HCT116 (cell line): Measurements from ENCODE around the gene METTL3. TPM values are rescaled to one million over a fixed set of nuclear protein-coding genes. Genes with fewer than 3 reads are reported as not detected.
A peak's percentile ranks its signal among the peaks of the same experiment; 100 is the strongest.

Experiments used
- ATAC-seq: fragments of 200-7000 bp; cut with Tn5 transposase; 2 replicates; pipeline ENCODE4 v1.9.1; 2020; ENCODE audit warnings: mild to moderate bottlenecking, moderate library complexity
- BruUV-seq: library from RNA; stranded (reverse); fragments of 400-500 nt; replicated peaks from 2 replicates; lab custom pipeline; 2021; lab: Mats Ljungman, UMichigan
- CTCF ChIA-PET: fragments of 300-600 bp; sonication (Branson Sonifier 250); formaldehyde crosslinking; loops from one replicate; lab custom pipeline; 2021; ENCODE audit warnings: antibody characterized with exemption; lab: Charles Lee
- POLR2A ChIA-PET: fragments of 300-600, 350-600 bp; sonication (Branson Sonifier 250); formaldehyde crosslinking; loops from one replicate; lab custom pipeline; 2021; ENCODE audit warnings: antibody characterized with exemption; lab: Charles Lee
- RAD21 ChIA-PET, 2 experiments: fragments of 300-600 bp; sonication (Branson Sonifier 250); formaldehyde crosslinking; loops; one replicate each; lab custom pipeline; 2023; ENCODE audit warnings: low total read pairs in 2 of 2; ENCODE audit not compliant: uncharacterized antibody in 2 of 2, unreplicated experiment in 2 of 2, low non-redundant PET in 1 of 2; lab: Charles Lee
- DNase-seq: peaks from one replicate; pipeline ENCODE4 v3.0.0-alpha.2; 2010; ENCODE audit warnings: low read depth, low spot score
- H2AFZ ChIP-seq: fragments of 200-600 bp; shearing (Covaris generic), sonication (generic); 2 replicates; pipeline ENCODE4 v1.6.1; 2017; ENCODE audit warnings: low read depth, mixed run types, mixed read lengths, antibody characterized with exemption, low read length; ENCODE audit not compliant: poor library complexity, severe bottlenecking
- H3K27ac ChIP-seq: 2 replicates; pipeline ENCODE4 v1.5.1; 2012; ENCODE audit warnings: low read depth, low read length
- H3K27me3 ChIP-seq: fragments of 200-600 bp; sonication (generic); 2 replicates; pipeline ENCODE4 v1.6.1; 2016; ENCODE audit warnings: mixed run types, low read length, mixed read lengths; ENCODE audit not compliant: insufficient read depth
- H3K36me3 ChIP-seq, 2 experiments: fragments of 200-500 bp in 1 of 2; fragments of 200-600 bp in 1 of 2; sonication (Bioruptor generic) in 1 of 2; sonication (generic) in 1 of 2; 2 replicates each; pipeline versions ENCODE4 v1.5.1 to v1.6.1; 2014 to 2016; ENCODE audit warnings: low read length in 2 of 2, inconsistent platforms in 1 of 2, mixed read lengths in 1 of 2, mixed run types in 1 of 2; ENCODE audit not compliant: insufficient read depth in 2 of 2, control insufficient read depth in 1 of 2
- H3K4me1 ChIP-seq, 2 experiments: fragments of 200-600 bp in 1 of 2; sonication (generic) in 1 of 2; 2 replicates each; pipeline versions ENCODE4 v1.5.1 to v1.6.1; 2012 to 2017; ENCODE audit warnings: low read length in 2 of 2, inconsistent platforms in 1 of 2, mild to moderate bottlenecking in 1 of 2, mixed read lengths in 1 of 2, mixed run types in 1 of 2, moderate library complexity in 1 of 2; ENCODE audit not compliant: insufficient read depth in 2 of 2, control insufficient read depth in 1 of 2
- H3K4me2 ChIP-seq: fragments of 200-600 bp; sonication (generic); 2 replicates; pipeline ENCODE4 v1.6.1; 2017; ENCODE audit warnings: mixed run types, low read length, mixed read lengths
- H3K4me3 ChIP-seq, 2 experiments: fragments of 200-600 bp in 1 of 2; sonication (generic) in 1 of 2; replicated peaks in 1 of 2; 2 replicates each; pipeline ENCODE4 v1.5.1; 2011 to 2016; ENCODE audit warnings: low read length in 2 of 2, control low read depth in 1 of 2, low read depth in 1 of 2, mild to moderate bottlenecking in 1 of 2, mixed read lengths in 1 of 2, mixed run types in 1 of 2
- H3K79me2 ChIP-seq: fragments of 200-600 bp; sonication (generic); 2 replicates; pipeline ENCODE4 v1.6.1; 2017; ENCODE audit warnings: mild to moderate bottlenecking, mixed run types, low read length, moderate library complexity, mixed read lengths; ENCODE audit not compliant: insufficient read depth
- H3K9ac ChIP-seq: fragments of 200-600 bp; sonication (generic); 2 replicates; pipeline ENCODE4 v1.6.1; 2016; ENCODE audit warnings: low read length, mixed read lengths
- H3K9me2 ChIP-seq: fragments of 200-600 bp; sonication (generic), shearing (Covaris generic); 2 replicates; pipeline ENCODE4 v1.6.1; 2017; ENCODE audit warnings: mixed run types, mild to moderate bottlenecking, moderate library complexity; ENCODE audit not compliant: insufficient read depth
- H3K9me3 ChIP-seq, 2 experiments: fragments of 200-500 bp in 1 of 2; fragments of 200-600 bp in 1 of 2; sonication (Bioruptor generic) in 1 of 2; sonication (generic) in 1 of 2; 2 replicates each; pipeline ENCODE4 v1.6.1; 2014 to 2017; ENCODE audit warnings: low read length in 2 of 2, mixed read lengths in 2 of 2, inconsistent platforms in 1 of 2, low read depth in 1 of 2, mild to moderate bottlenecking in 1 of 2, mixed run types in 1 of 2, moderate library complexity in 1 of 2; ENCODE audit not compliant: control insufficient read depth in 1 of 2, insufficient read depth in 1 of 2
- H4K20me1 ChIP-seq: fragments of 200-600 bp; sonication (generic), shearing (Covaris generic); 2 replicates; pipeline ENCODE4 v1.6.1; 2017; ENCODE audit warnings: mixed run types, mild to moderate bottlenecking, moderate library complexity; ENCODE audit not compliant: insufficient read depth
- CBX3 ChIP-seq: IDR thresholded peaks from 2 replicates; pipeline ENCODE4 v1.6.1; 2012; ENCODE audit warnings: low read depth
- EGR1 ChIP-seq: IDR thresholded peaks from 2 replicates; pipeline ENCODE4 v1.6.1; 2012; ENCODE audit warnings: low read depth
- EZH2phosphoT487 ChIP-seq: fragments of 200-600 bp; IDR thresholded peaks from 2 replicates; pipeline ENCODE4 v1.6.1; 2018; ENCODE audit warnings: antibody characterized with exemption, borderline replicate concordance
- JUND ChIP-seq: IDR thresholded peaks from 2 replicates; pipeline ENCODE4 v1.6.1; 2012
- POLR2A ChIP-seq: IDR thresholded peaks from 2 replicates; pipeline ENCODE4 v1.7.0; 2011; ENCODE audit warnings: borderline replicate concordance; ENCODE audit not compliant: insufficient read depth, insufficient read length; ENCODE audit errors: extremely low read depth
- RAD21 ChIP-seq: IDR thresholded peaks from 2 replicates; pipeline ENCODE4 v1.6.1; 2012; ENCODE audit warnings: low read depth, mild to moderate bottlenecking
- intact Hi-C: fragments of 100-400 bp; cut with micrococcal nuclease; formaldehyde crosslinking; loops from 2 replicates; pipeline ENCODE4 v1.10.0; 2022
- total RNA-seq: library from RNA; stranded (reverse); gene quantifications from one replicate; pipeline ENCODE4 v1.2.1, GENCODE V29; 2021; ENCODE audit not compliant: unreplicated experiment
- TF ChIP-seq, protein P1 (sequence below): IDR thresholded peaks from 2 replicates; pipeline ENCODE4 v1.6.1; 2011; ENCODE audit warnings: mild to moderate bottlenecking, low read length, moderate library complexity; ENCODE audit not compliant: insufficient replicate concordance; ENCODE audit errors: extremely low read depth
- TF ChIP-seq, protein P2 (sequence below): IDR thresholded peaks from 2 replicates; pipeline ENCODE4 v1.6.1; 2012; ENCODE audit warnings: low read depth
- TF ChIP-seq, protein P3 (sequence below): IDR thresholded peaks from 2 replicates; pipeline ENCODE4 v1.6.1; 2012

METTL3 gene
- total RNA-seq, 1 experiment from 2014 or later = 62.3 TPM

DNA sequence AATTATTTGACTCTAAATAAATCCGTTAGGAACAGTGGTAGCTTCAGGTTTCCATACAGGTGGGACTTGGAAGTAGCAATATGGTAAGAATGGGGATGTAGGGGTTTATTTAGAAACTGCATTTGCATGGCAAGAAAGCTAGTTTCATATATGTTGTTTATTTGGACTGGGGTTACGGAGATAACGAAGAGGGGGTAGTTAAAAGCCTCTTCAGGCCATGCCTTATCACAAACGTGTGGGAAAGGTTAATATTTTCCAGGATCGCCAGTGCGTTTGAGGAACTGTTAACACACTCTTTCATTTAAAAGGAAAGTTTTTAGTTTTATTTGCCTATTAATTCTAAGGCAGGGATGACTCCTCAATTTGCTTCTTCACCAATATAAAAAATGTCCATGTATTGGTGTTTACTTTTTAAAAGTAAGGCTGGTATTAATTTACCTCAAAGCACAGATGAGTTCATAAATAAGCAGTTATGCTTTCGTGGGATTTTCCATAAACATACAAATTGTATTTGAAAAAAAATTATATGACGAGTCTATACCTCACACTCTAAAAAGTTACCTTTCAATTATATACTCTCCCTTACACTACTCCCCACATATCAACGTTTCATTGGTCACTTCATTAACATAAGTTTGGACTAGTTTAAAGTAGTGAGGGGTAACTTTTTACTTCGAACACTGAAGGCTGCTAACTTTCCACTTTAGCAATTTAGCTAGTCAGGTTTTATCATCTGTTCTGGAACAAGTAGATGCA lies 35.2 kb downstream of the METTL3 start:
- CTCF ChIA-PET = interaction anchor here (0.5 to 2.7 kb wide), 6 partner anchors 12 to 217 kb away, joined by 3 to 8 read pairs (median 4); partner anchors contain the start of genes CHD8 and SUPT16H
- intact Hi-C loops = loop anchor here (1.0 to 2.0 kb wide), 3 partner anchors 20 to 39 kb away; partner anchors contain the start of genes CHD8 and METTL3
- TSS peak; percentile 74 for BruUV-seq
- DNase-seq (peak; percentile 18), ATAC-seq (peak; percentile 33)
- H3K4me2 ChIP-seq = peak overlapping the region; percentile 78
- H2AFZ ChIP-seq = peak overlapping the region; percentile 81
- no peaks in the 10 kb centered on the region for H4K20me1 ChIP-seq
- POLR2A ChIA-PET = interaction anchor here (0.8 to 1.3 kb wide), 2 partner anchors 20 to 66 kb away, joined by 3 to 9 read pairs; partner anchors contain the start of gene CHD8
- H3K9me3 ChIP-seq = no peaks in the 10 kb centered on the region
- H3K27me3 ChIP-seq = no peaks in the 10 kb centered on the region
- H3K36me3 ChIP-seq = peaks cover 5 to 13% of the 10 kb centered on the region in 2 experiments; a peak in 2 of 4 replicates
- TF ChIP-seq, protein P1, sequence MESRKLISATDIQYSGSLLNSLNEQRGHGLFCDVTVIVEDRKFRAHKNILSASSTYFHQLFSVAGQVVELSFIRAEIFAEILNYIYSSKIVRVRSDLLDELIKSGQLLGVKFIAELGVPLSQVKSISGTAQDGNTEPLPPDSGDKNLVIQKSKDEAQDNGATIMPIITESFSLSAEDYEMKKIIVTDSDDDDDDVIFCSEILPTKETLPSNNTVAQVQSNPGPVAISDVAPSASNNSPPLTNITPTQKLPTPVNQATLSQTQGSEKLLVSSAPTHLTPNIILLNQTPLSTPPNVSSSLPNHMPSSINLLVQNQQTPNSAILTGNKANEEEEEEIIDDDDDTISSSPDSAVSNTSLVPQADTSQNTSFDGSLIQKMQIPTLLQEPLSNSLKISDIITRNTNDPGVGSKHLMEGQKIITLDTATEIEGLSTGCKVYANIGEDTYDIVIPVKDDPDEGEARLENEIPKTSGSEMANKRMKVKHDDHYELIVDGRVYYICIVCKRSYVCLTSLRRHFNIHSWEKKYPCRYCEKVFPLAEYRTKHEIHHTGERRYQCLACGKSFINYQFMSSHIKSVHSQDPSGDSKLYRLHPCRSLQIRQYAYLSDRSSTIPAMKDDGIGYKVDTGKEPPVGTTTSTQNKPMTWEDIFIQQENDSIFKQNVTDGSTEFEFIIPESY = no peak
- no peak for TF ChIP-seq EZH2phosphoT487
- TF ChIP-seq, protein P2, sequence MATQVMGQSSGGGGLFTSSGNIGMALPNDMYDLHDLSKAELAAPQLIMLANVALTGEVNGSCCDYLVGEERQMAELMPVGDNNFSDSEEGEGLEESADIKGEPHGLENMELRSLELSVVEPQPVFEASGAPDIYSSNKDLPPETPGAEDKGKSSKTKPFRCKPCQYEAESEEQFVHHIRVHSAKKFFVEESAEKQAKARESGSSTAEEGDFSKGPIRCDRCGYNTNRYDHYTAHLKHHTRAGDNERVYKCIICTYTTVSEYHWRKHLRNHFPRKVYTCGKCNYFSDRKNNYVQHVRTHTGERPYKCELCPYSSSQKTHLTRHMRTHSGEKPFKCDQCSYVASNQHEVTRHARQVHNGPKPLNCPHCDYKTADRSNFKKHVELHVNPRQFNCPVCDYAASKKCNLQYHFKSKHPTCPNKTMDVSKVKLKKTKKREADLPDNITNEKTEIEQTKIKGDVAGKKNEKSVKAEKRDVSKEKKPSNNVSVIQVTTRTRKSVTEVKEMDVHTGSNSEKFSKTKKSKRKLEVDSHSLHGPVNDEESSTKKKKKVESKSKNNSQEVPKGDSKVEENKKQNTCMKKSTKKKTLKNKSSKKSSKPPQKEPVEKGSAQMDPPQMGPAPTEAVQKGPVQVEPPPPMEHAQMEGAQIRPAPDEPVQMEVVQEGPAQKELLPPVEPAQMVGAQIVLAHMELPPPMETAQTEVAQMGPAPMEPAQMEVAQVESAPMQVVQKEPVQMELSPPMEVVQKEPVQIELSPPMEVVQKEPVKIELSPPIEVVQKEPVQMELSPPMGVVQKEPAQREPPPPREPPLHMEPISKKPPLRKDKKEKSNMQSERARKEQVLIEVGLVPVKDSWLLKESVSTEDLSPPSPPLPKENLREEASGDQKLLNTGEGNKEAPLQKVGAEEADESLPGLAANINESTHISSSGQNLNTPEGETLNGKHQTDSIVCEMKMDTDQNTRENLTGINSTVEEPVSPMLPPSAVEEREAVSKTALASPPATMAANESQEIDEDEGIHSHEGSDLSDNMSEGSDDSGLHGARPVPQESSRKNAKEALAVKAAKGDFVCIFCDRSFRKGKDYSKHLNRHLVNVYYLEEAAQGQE = no peak
- TF ChIP-seq EGR1 = no peak
- TF ChIP-seq, protein P3, sequence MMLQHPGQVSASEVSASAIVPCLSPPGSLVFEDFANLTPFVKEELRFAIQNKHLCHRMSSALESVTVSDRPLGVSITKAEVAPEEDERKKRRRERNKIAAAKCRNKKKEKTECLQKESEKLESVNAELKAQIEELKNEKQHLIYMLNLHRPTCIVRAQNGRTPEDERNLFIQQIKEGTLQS = no peak
- TF ChIP-seq POLR2A = no peak
- no peak for TF ChIP-seq JUND
- no peak for TF ChIP-seq RAD21
- no peak for TF ChIP-seq CBX3
- peak overlapping the region; percentile 97 to 99 for H3K4me3 ChIP-seq
- H3K4me1 ChIP-seq = peaks cover 8 to 14% of the 10 kb centered on the region in 2 experiments
- H3K9me2 ChIP-seq = no peaks in the 10 kb centered on the region
- peak overlapping the region; percentile 79 for H3K9ac ChIP-seq
- H3K79me2 ChIP-seq = peaks cover 43% of the 10 kb centered on the region
- RAD21 ChIA-PET = no interaction called here
- H3K27ac ChIP-seq = peak overlapping the region; percentile 46
